Adipose tissue (tissue), 3 donors: ENCODE results near the gene RIF1. TPM values are rescaled to one million over a fixed set of nuclear protein-coding genes. Genes with fewer than 3 reads are reported as not detected.
"Not testable (repeated sequence)": the region's sequence is repeated elsewhere in the genome, so short reads cannot be mapped to it uniquely, and the experiment has no call there.

Experiments used
- H3K27ac ChIP-seq: one replicate; pipeline ENCODE4 v1.5.1; 2013; ENCODE audit warnings: low read depth, low read length
- WGBS, 3 donors: extraction: QIAGEN DNeasy Blood & Tissue Kit; methylation state at CpG; one replicate each; pipeline ENCODE4 v1.1.7; 2013; 5-methylcytosine and 5-hydroxymethylcytosine counted together
- polyA plus RNA-seq, 3 donors: library from polyadenylated mRNA; stranded (reverse); fragments of 200-250 nt; gene quantifications; one replicate each; pipeline ENCODE4 v1.2.3, GENCODE V29; 2013
- donor health status: healthy with polysubstance abuse.
- donor health status: Bipolar disorder and iron deficiency.
- donor health status: healthy.

RIF1 gene
- polyA plus RNA-seq, 3 donors = 2.9 to 5.8 (median 3.8) TPM

- 83 to 92% (median 88%) methylated on average over 25 of the region's 25 CpGs for WGBS, 3 donors
- no peak overlapping the region for H3K27ac ChIP-seq
Observed at GRCh38 chr2:151408788-151409600, 708 bp upstream of the RIF1 start.

DNA sequence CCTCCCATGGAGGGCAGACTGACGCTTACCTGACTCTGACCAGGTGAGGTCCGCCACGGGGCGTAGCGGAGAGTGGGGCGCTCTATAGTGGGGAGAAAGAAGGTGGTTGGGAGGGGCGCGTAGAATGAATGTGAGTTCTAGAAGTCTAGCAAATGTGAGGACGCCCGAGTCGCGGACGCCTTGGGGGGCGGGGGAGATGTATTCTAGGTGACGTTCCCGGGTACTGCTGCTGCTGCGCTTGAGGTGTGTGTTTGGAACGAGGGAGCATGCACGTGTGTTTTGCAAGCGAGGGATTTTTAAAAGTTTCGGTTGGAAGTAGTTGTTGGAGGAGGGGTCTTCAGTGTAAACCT, 758 bp downstream of the RIF1 start:
- H3K27ac ChIP-seq = peak overlapping the region; percentile 49
- WGBS, 3 donors = 0 to 1% (median 1%) methylated on average over 21 of the region's 21 CpGs

- no peak overlapping the region for H3K27ac ChIP-seq
- 79 to 94% (median 92%) methylated on average over 3 of the region's 3 CpGs for WGBS, 3 donors
Observed at GRCh38 chr2:151417650-151418049, 7.9 kb downstream of the RIF1 start.

DNA sequence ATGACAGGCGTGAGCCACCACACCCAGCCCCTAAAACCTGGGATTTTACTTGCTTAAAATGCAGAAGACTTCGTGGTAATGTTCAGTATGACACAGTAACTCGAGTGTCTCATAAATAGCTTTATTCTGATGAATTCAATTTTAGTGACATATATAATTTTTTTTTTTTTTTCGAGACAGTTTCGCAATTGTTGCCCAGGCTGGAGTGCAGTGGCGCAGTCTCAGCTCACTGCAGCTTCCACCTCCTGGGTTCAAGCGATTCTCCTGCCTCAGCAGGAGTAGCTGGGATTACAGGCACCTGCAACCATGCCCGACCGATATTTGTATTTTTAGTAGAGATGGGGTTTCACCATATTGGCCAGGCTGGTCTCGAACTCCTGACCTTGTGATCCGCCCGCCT, 12.0 kb downstream of the RIF1 start:
- not testable (repeated sequence) for H3K27ac ChIP-seq
- 91 to 95% (median 95%) methylated on average over 12 of the region's 12 CpGs for WGBS, 3 donors

DNA sequence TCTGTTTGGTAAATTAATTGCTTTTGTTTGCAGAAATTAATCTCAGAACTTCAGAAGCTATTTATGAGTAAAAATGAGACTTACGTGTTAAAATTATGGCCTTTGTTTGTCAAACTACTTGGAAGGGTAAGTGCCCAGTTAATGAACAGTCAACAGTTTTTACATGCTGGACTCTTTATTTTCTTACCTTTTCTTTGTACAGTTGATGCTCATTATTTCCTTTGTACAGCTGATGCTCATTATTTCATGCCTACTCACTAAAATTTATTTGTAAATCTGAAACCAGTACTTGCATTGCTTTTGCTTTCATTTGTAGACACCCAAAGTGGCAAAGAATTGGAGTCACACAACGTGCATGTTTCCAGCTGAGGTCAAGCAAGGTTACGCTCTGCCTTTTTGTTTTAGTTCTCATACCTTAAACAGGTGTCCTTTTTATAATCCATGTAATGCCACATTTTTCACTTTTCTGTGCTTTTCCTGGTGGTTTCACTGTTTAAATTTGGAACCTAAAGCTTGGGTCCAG, 13.3 kb downstream of the RIF1 start:
- WGBS, 3 donors = 74 to 83% (median 83%) methylated on average over 3 of the region's 3 CpGs
- H3K27ac ChIP-seq = no peak overlapping the region

DNA sequence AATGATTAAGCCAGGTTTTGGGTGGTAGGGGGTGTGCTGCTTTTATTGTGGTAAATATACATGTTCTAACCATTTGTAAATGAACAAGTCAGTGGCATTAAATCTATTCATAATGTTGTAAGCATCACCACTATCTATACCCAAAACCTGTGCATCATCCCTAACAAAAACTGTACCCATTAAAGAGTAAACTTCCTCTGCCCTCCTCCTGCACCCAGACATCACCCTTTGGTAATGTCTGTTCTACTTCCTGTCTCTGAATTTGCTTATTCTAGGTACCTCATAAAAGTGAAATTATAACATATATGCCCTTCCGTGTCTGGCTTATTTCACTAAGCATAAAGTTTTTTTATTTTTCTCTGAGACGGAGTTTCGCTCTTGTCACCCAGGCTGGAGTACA, 14.1 kb downstream of the RIF1 start:
- no peak overlapping the region for H3K27ac ChIP-seq
- WGBS, 3 donors = 84 to 93% (median 90%) methylated on average over 3 of the region's 3 CpGs

DNA sequence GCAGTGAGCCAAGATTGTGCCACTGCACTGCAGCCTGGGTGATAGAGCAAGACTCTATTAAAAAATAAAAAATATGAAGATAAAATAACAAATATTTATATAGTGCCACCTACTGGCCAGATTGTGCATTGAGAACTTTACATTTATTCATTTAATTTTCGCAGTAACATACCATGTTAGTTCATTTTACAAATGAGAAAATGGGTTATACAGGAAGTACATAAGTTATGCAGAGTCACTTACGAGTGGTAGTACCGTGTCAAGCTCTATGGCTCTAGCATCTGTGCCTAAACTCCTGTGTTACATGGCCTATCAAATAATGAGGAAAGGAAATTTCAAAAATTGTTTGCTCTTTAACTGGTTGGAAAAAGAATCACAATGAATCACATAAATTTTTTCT, 27.9 kb downstream of the RIF1 start:
- no peak overlapping the region for H3K27ac ChIP-seq
- 28 to 66% (median 32%) methylated on average over 3 of the region's 3 CpGs for WGBS, 3 donors

- 84 to 96% (median 93%) methylated on average over 4 of the region's 4 CpGs for WGBS, 3 donors
Observed at GRCh38 chr2:151438506-151438905, 28.8 kb downstream of the RIF1 start.

GRCh38 chr2:151439127-151439526, 29.4 kb downstream of the RIF1 start:
- WGBS, 3 donors = 94 to 97% (median 96%) methylated on average over 11 to 13 of the region's 13 CpGs
- no peak overlapping the region for H3K27ac ChIP-seq

More at GRCh38 chr2:151438506-151438905, 28.8 kb downstream of the RIF1 start:
- H3K27ac ChIP-seq = no peak overlapping the region

DNA sequence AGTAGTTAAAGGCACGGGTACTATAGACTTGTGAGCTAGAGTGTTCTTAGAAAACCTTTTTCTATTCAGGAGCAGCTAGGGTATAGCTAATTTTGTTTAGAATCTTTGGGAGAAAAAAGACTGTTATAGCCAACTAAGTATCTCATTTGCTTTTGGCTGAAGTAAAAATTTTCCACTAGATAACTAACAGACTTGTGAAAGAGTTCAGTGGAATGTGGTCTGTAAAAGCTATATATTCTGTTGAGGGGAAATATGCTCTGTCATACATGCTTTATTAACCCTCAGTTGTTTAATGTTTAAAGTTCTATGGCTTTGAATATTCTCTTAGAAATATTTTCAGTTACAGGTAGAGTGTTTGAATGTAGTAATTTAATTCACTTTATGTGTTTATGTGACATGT, 49.7 kb downstream of the RIF1 start:
- H3K27ac ChIP-seq = no peak overlapping the region
- WGBS, 3 donors = 51 to 87% (median 79%) methylated on average over 1 of the region's 1 CpG

- WGBS, 3 donors = 96 to 100% (median 99%) methylated on average over 3 of the region's 3 CpGs
- no peak overlapping the region for H3K27ac ChIP-seq
Observed at GRCh38 chr2:151465771-151466170, 56.1 kb downstream of the RIF1 start.

GRCh38 chr2:151470556-151470955, 60.9 kb downstream of the RIF1 start:
- H3K27ac ChIP-seq = no peak overlapping the region
- 93 to 100% (median 97%) methylated on average over 1 of the region's 1 CpG for WGBS, 3 donors

DNA sequence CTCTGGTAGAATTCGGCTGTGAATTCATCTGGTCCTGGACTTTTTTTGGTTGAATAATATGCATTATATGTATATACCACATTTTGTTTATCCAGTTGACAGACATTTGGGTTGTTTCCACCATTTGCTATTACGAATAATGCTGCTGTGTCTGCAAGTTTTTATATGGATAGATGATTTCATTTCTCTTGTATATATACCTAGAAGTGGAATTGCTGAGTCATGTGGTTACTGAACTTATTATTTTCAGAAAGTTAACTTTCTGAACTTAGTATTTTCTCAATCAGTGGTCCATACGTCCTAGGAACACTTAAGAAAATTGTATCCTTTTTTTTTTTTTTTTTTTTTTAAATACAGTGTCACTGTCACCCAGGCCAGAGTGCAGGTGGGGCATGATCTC, 63.3 kb downstream of the RIF1 start:
- H3K27ac ChIP-seq = no peak overlapping the region
- WGBS, 3 donors = 77 to 85% (median 77%) methylated on average over 3 of the region's 3 CpGs

DNA sequence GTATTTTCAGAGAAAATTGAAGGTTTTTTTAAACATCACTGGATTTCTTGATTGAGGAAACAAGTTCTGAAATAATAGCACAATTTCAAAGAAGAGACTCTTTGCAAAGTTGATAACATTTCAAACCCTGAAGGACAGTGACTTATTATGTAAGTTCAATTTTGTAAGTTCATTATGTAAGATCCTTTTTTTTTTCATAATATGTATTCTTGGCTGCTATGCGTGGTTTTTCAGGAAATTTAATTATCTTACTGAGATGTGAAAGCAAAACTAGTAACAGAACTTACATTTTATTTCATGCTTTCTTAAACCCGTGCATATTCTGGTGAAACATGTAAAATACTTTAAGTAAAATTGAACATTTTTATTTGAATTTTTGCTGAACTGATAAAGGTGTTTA, 65.4 kb downstream of the RIF1 start:
- no peak overlapping the region for H3K27ac ChIP-seq
- WGBS, 3 donors = 36 to 82% (median 43%) methylated on average over 2 of the region's 2 CpGs

DNA sequence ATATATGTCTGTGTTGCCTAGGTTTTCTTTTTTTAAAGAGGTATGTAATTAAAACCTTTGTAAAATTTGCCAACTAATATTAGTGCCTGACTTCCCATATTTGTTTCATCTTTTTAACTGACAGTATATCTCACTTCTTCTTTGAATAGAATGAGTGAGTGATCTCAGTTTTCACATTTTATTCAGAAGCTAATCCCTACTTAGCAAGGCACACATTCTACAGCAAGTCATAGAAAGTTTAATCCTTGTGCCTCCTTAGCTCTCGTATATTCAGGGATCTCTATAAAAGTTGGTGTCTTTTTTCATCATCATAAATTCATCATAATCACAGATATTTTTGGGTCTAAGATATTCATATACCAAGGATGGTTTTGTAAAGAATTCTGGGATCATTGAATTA, 66.6 kb downstream of the RIF1 start:
- WGBS, 3 donors = 89 to 94% (median 93%) methylated on average over 1 of the region's 1 CpG
- H3K27ac ChIP-seq = no peak overlapping the region

DNA sequence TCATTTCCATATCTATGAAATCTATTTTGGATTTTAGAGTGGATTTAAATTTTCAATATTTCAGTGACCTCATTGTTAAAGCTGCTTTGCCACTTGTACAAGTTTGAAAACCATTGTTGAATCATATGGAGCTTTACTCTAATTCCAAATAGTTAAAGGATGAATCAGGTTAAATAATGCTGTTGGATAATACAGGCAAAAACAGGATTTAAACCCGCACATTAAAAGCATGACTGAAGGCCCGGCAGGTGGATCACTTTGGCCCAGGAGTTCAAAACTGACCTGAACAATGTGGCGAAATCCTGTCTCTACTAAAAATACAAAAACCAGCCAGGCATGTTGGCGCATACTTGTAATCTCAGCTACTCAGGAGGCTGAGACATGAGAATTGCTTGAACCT, 68.3 kb downstream of the RIF1 start:
- H3K27ac ChIP-seq = no peak overlapping the region
- 94 to 99% (median 98%) methylated on average over 4 of the region's 4 CpGs for WGBS, 3 donors

DNA sequence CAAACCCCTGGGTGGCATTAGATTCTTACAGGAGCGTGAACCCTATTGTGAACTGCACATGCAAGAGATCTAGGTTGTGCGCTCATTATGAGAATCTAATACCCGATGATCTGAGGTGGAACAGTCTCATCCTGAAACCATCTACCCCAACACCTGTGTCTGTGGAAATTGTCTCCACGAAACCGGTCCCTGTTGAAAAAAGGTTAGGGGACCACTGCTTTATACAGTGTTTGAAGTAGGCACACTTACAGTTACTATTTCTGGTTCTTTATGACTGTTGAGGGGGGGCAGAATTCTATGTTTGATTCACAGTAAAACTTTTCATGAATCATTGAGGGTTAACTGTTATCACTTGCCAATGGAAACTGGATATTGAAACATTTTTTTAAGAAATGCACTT, 72.0 kb downstream of the RIF1 start:
- no peak overlapping the region for H3K27ac ChIP-seq
- WGBS, 3 donors = 96 to 97% (median 97%) methylated on average over 5 of the region's 5 CpGs

DNA sequence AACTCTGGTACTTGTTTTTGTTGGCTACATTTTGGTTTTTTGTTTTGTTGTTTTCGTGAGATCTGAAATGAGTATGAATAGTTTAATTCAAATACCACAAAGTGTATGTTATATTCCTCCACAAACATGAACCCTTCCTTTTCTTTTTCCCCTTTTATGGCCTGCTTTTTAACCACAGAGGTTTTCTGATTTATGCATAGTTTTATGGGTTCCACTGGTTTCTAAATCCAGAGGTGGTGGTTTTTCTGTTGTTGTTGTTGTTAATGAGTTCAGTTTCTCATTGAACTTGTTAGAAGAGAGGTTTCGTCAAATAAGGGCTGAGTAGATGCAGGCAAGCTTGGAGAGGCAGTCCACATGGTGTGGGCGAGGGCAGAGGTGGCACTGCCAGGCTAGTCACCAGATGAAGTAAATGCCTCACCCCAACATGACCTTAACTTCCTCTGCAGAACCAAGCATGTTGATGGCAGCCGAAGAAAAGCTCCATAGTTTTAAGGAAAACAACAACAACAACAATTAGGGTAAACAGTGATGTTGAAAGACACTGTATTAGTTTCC, 72.5 kb downstream of the RIF1 start:
- WGBS, 3 donors = 95 to 97% (median 96%) methylated on average over 4 of the region's 4 CpGs
- H3K27ac ChIP-seq = no peak overlapping the region

DNA sequence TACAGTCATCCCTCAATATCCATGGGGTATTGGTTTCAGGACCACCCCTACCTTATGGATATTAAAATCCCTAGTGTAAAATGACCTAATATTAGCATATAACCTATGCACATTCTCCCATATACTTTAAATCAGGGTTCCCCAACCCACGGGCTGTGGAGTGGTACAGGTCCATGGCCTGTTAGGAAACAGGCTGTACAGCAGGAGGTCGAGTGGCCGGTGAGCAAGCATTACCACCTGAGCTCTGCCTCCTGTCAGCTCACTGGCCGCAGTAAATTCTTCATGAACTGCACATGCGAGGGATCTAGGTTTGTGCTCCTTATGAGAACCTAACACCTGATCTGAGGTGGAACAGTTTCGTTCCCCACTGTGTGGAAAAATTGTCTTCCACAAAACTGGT, 73.8 kb downstream of the RIF1 start:
- 81 to 97% (median 96%) methylated on average over 6 of the region's 6 CpGs for WGBS, 3 donors
- no peak overlapping the region for H3K27ac ChIP-seq

- no peak overlapping the region for H3K27ac ChIP-seq
- 68 to 97% (median 94%) methylated on average over 4 of the region's 4 CpGs for WGBS, 3 donors
Observed at GRCh38 chr2:151484100-151484499, 74.4 kb downstream of the RIF1 start.
